DOHH2 (cell line): ENCODE measurements around the gene COL26A1.

Experiments
- H3F3A ChIP-seq: fragments of 200-600 bp; sonication (generic), shearing (Covaris generic); 2 replicates; pipeline ENCODE4 v1.6.0; 2016; ENCODE audit warnings: antibody characterized with exemption, mild to moderate bottlenecking; ENCODE audit not compliant: control insufficient read depth, insufficient read depth
- H3K27ac ChIP-seq: fragments of 200-600 bp; sonication (generic); 2 replicates; pipeline ENCODE4 v1.5.1; 2014; ENCODE audit warnings: low read depth, mild to moderate bottlenecking, low read length, moderate library complexity
- H3K27me3 ChIP-seq: fragments of 200-600 bp; sonication (generic); 2 replicates; pipeline ENCODE4 v1.6.1; 2014; ENCODE audit warnings: mild to moderate bottlenecking, low read length, mixed read lengths; ENCODE audit not compliant: control insufficient read depth
- H3K36me3 ChIP-seq: fragments of 200-600 bp; sonication (generic); 2 replicates; pipeline ENCODE4 v1.6.1; 2014; ENCODE audit warnings: mild to moderate bottlenecking, low read length, moderate library complexity, mixed read lengths; ENCODE audit not compliant: control insufficient read depth
- H3K4me1 ChIP-seq: fragments of 200-600 bp; sonication (generic); 2 replicates; pipeline ENCODE4 v1.6.1; 2014; ENCODE audit warnings: mild to moderate bottlenecking, low read length, mixed read lengths; ENCODE audit not compliant: control insufficient read depth
- H3K4me2 ChIP-seq: fragments of 200-600 bp; sonication (generic); 2 replicates; pipeline ENCODE4 v1.6.0; 2014; ENCODE audit warnings: mild to moderate bottlenecking, low read length, moderate library complexity
- H3K4me3 ChIP-seq: fragments of 200-600 bp; sonication (generic); 2 replicates; pipeline ENCODE4 v1.5.1; 2014; ENCODE audit warnings: mild to moderate bottlenecking, low read length, mixed read lengths
- H3K79me2 ChIP-seq: fragments of 200-600 bp; sonication (generic); 2 replicates; pipeline ENCODE4 v1.6.1; 2014; ENCODE audit warnings: mild to moderate bottlenecking, low read length, mixed read lengths; ENCODE audit not compliant: control insufficient read depth
- H3K9me2 ChIP-seq: fragments of 200-600 bp; sonication (generic); replicated peaks from 2 replicates; pipeline ENCODE4 v1.6.1; 2014; ENCODE audit warnings: mild to moderate bottlenecking, low read length, mixed read lengths; ENCODE audit not compliant: control insufficient read depth
- H3K9me3 ChIP-seq: fragments of 200-600 bp; sonication (generic); 2 replicates; pipeline ENCODE4 v1.6.1; 2014; ENCODE audit warnings: antibody characterized with exemption, low read length, mixed read lengths; ENCODE audit not compliant: control insufficient read depth, insufficient read depth
- H4K20me1 ChIP-seq: fragments of 200-600 bp; sonication (generic); 2 replicates; pipeline ENCODE4 v1.6.0; 2014; ENCODE audit warnings: low read depth, mild to moderate bottlenecking, antibody characterized with exemption, low read length, moderate library complexity; ENCODE audit not compliant: control insufficient read depth, insufficient read depth
- EZH2phosphoT487 ChIP-seq: fragments of 200-600 bp; sonication (generic); IDR thresholded peaks from 2 replicates; pipeline ENCODE4 v1.6.1; 2017; ENCODE audit warnings: borderline replicate concordance, mild to moderate bottlenecking, antibody characterized with exemption, low read length, moderate library complexity, mixed read lengths
- TF ChIP-seq, protein P1 (sequence below): fragments of 200-600 bp; sonication (generic); IDR thresholded peaks from one replicate; pipeline ENCODE4 v1.5.1; 2014; ENCODE audit warnings: antibody characterized with exemption, mild to moderate bottlenecking, low read depth, low read length; ENCODE audit not compliant: poor library complexity, severe bottlenecking

The COL26A1 gene

GRCh38 chr7:101536668-101537067, 174.0 kb downstream of the COL26A1 start:
- no peak overlapping the region for H3K4me2 ChIP-seq
- H3K4me1 ChIP-seq: no peaks in the 10 kb centered on the region; the same call in 1 of the 2 replicates
- H4K20me1 ChIP-seq: no peaks in the 10 kb centered on the region
- H3K9me3 ChIP-seq: no peaks in the 10 kb centered on the region
- no peaks in the 10 kb centered on the region for H3K79me2 ChIP-seq
- no peak overlapping the region for H3K4me3 ChIP-seq
- no peaks in the 10 kb centered on the region for H3K9me2 ChIP-seq
- TF ChIP-seq EZH2phosphoT487: no peak
- TF ChIP-seq, protein P1, sequence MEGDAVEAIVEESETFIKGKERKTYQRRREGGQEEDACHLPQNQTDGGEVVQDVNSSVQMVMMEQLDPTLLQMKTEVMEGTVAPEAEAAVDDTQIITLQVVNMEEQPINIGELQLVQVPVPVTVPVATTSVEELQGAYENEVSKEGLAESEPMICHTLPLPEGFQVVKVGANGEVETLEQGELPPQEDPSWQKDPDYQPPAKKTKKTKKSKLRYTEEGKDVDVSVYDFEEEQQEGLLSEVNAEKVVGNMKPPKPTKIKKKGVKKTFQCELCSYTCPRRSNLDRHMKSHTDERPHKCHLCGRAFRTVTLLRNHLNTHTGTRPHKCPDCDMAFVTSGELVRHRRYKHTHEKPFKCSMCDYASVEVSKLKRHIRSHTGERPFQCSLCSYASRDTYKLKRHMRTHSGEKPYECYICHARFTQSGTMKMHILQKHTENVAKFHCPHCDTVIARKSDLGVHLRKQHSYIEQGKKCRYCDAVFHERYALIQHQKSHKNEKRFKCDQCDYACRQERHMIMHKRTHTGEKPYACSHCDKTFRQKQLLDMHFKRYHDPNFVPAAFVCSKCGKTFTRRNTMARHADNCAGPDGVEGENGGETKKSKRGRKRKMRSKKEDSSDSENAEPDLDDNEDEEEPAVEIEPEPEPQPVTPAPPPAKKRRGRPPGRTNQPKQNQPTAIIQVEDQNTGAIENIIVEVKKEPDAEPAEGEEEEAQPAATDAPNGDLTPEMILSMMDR: no peak
- H3K27me3 ChIP-seq: peaks cover 20% of the 10 kb centered on the region
- no peaks in the 10 kb centered on the region for H3F3A ChIP-seq
- H3K27ac ChIP-seq: no peak overlapping the region
- no peaks in the 10 kb centered on the region for H3K36me3 ChIP-seq

DNA sequence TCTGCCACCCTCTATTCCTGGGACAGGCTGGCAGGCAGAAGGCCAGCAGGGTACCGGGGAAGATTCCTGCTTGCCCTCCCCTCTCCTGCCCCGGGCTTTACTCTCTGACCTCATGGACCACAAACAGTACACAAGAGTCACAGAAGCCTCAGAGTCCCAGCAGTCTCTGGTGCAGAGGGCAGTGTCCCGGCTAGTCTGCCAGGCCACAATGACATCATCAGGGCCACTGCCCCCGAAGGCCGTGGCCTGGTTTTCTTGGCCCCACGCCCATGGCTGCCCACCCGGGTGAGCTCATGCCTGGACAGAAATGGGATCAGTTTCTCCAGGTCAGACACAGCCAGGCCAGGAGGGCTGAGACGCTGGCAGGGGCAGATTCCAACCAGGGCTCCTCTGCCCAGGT, 174.5 kb downstream of the COL26A1 start:
- H3F3A ChIP-seq: no peaks in the 10 kb centered on the region
- no peak for TF ChIP-seq EZH2phosphoT487
- TF ChIP-seq, protein P1: no peak
- H3K4me2 ChIP-seq: no peak overlapping the region
- H3K36me3 ChIP-seq: no peaks in the 10 kb centered on the region
- no peaks in the 10 kb centered on the region; the same call in 1 of the 2 replicates for H3K4me1 ChIP-seq
- H3K9me3 ChIP-seq: no peaks in the 10 kb centered on the region
- no peaks in the 10 kb centered on the region for H3K9me2 ChIP-seq
- H3K27me3 ChIP-seq: peaks cover 20% of the 10 kb centered on the region
- no peaks in the 10 kb centered on the region for H3K79me2 ChIP-seq
- no peak overlapping the region for H3K27ac ChIP-seq
- H4K20me1 ChIP-seq: no peaks in the 10 kb centered on the region
- no peak overlapping the region for H3K4me3 ChIP-seq

- Histone ChIP-seq H3K4me1 (no peaks in the 10 kb centered on the region; the same call in 1 of the 2 replicates), H3K79me2 (no peaks in the 10 kb centered on the region), H3K9me2 (no peaks in the 10 kb centered on the region), H3F3A (no peaks in the 10 kb centered on the region), H3K36me3 (no peaks in the 10 kb centered on the region), H3K4me2 (no peak overlapping the region), H4K20me1 (no peaks in the 10 kb centered on the region), H3K4me3 (no peak overlapping the region), H3K27me3 (peaks cover 20% of the 10 kb centered on the region), H3K27ac (no peak overlapping the region), H3K9me3 (no peaks in the 10 kb centered on the region)
- TF ChIP-seq, protein P1: no peak
- no peak for TF ChIP-seq EZH2phosphoT487
These were observed 175.4 kb downstream of the COL26A1 start for GRCh38 chr7:101537935-101538595.
